GM12891 (cell line): ENCODE data around the gene HLCS.

Source experiments
- DNase-seq: peaks from one replicate; pipeline ENCODE4 v3.0.0; 2011; ENCODE audit warnings: low spot score; ENCODE audit not compliant: insufficient read length
- FAIRE-seq: peaks from 2 replicates; lab custom pipeline; 2011; peaks lifted over from hg19 to GRCh38; lab: Jason Lieb, UNC
- PAX5 ChIP-seq: IDR thresholded peaks from 2 replicates; pipeline ENCODE4 v1.6.1; 2011; ENCODE audit warnings: low read length, moderate library complexity, mild to moderate bottlenecking; ENCODE audit not compliant: insufficient read depth, severe bottlenecking
- POLR2A ChIP-seq: IDR thresholded peaks from 2 replicates; pipeline ENCODE4 v1.6.1; 2011; ENCODE audit warnings: low read depth, low read length, control low read depth
- POLR2AphosphoS5 ChIP-seq: IDR thresholded peaks from 2 replicates; pipeline ENCODE4 v1.6.1; 2011; ENCODE audit warnings: low read depth, low read length, control low read depth
- POU2F2 ChIP-seq: IDR thresholded peaks from 2 replicates; pipeline ENCODE4 v1.6.1; 2011; ENCODE audit warnings: low read depth, mild to moderate bottlenecking, control low read depth, low read length, moderate library complexity
- SPI1 ChIP-seq: IDR thresholded peaks from 2 replicates; pipeline ENCODE4 v1.6.1; 2011; ENCODE audit warnings: low read depth, low read length, control low read depth
- TAF1 ChIP-seq: IDR thresholded peaks from 2 replicates; pipeline ENCODE4 v1.6.1; 2011; ENCODE audit warnings: low read depth, low read length, control low read depth

HLCS gene

GRCh38 chr21:36790616-36791015 lies 175.9 kb downstream of the HLCS start:
- DNase-seq (no peak), FAIRE-seq (no peak)
- TF ChIP-seq POLR2A = no peak
- TF ChIP-seq SPI1 = peak; percentile 20; the same call in 1 of the 2 replicates
- no peak for TF ChIP-seq PAX5
- no peak for TF ChIP-seq POLR2AphosphoS5
- no peak for TF ChIP-seq POU2F2
- no peak for TF ChIP-seq TAF1

DNA sequence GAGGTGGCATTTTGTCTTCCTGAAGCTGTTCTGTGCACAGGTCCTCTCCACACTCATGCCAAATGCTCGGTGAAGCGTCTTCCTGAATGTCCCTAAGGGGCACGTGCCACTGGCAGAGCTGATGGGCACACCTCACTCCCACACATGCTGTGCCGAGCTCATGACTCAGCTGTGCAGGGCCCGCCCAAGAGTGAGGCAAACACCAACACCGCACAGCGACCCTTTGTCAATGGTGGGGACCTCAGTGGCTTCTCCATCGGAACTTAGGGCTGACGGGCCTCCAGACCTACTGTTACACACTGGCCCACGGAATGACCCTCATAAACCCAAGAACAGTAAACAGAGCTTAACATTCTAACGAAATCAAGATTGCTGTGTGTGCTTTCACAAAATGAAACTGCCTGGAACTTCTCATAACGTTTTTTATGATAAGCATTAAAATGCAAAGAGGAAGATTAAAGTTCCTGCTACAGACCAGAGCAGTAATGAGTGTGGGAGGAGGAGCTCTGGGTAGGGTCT lies 178.3 kb downstream of the HLCS start:
- no peak for DNase-seq
- TF ChIP-seq POU2F2 (no peak), POLR2A (no peak), SPI1 (no peak), POLR2AphosphoS5 (no peak), TAF1 (no peak), PAX5 (no peak)
- no peak for FAIRE-seq

DNA sequence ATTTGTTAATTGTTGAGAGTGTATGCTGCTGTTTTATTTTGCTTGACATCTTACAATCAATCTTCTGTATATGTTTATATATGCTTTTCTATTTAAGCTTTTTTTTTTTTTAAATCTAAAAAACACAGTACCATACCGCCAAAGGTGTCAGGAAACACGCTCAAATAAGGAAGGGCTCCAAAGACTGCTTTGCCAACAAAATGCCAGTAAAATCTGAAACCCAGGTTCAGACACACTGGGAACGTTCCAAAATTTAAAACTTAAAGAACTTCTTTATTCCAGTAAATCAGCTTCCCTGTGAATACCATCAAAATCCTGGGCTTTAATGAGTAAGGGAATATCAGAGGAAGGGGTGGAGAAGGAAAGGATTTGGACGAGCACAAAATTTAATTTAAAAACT lies 180.3 kb downstream of the HLCS start:
- no peak for TF ChIP-seq POLR2A
- no peak for TF ChIP-seq TAF1
- no peak for TF ChIP-seq SPI1
- no peak for TF ChIP-seq PAX5
- TF ChIP-seq POU2F2 = no peak
- no peak for TF ChIP-seq POLR2AphosphoS5
- DNase-seq = no peak
- FAIRE-seq = no peak

GRCh38 chr21:36785615-36786014 lies 180.9 kb downstream of the HLCS start:
- TF ChIP-seq SPI1 = no peak
- no peak for TF ChIP-seq POU2F2
- TF ChIP-seq TAF1 = no peak
- no peak for TF ChIP-seq POLR2AphosphoS5
- TF ChIP-seq PAX5 = no peak
- no peak for TF ChIP-seq POLR2A
- FAIRE-seq (no peak), DNase-seq (no peak)

GRCh38 chr21:36784947-36785346 lies 181.5 kb downstream of the HLCS start:
- FAIRE-seq = no peak
- no peak for TF ChIP-seq POLR2A
- no peak for TF ChIP-seq POLR2AphosphoS5
- TF ChIP-seq TAF1 = no peak
- no peak for TF ChIP-seq SPI1
- TF ChIP-seq POU2F2 = no peak
- DNase-seq = no peak

GRCh38 chr21:36783612-36784374 lies 182.7 kb downstream of the HLCS start:
- FAIRE-seq (no peak), DNase-seq (no peak)
- TF ChIP-seq POU2F2 (no peak), PAX5 (no peak), SPI1 (no peak), POLR2AphosphoS5 (no peak), POLR2A (no peak), TAF1 (no peak)

GRCh38 chr21:36780861-36781260 lies 185.6 kb downstream of the HLCS start:
- DNase-seq (no peak), FAIRE-seq (no peak)
- no peak for TF ChIP-seq SPI1
- TF ChIP-seq POLR2A = no peak
- TF ChIP-seq TAF1 = no peak
- TF ChIP-seq POLR2AphosphoS5 = no peak
- no peak for TF ChIP-seq PAX5
- no peak for TF ChIP-seq POU2F2

GRCh38 chr21:36776981-36777617 lies 189.4 kb downstream of the HLCS start:
- no peak for DNase-seq
- TF ChIP-seq POU2F2 = no peak
- TF ChIP-seq POLR2AphosphoS5 = no peak
- TF ChIP-seq PAX5 = no peak
- no peak for TF ChIP-seq POLR2A
- TF ChIP-seq TAF1 = no peak
- TF ChIP-seq SPI1 = no peak

DNA sequence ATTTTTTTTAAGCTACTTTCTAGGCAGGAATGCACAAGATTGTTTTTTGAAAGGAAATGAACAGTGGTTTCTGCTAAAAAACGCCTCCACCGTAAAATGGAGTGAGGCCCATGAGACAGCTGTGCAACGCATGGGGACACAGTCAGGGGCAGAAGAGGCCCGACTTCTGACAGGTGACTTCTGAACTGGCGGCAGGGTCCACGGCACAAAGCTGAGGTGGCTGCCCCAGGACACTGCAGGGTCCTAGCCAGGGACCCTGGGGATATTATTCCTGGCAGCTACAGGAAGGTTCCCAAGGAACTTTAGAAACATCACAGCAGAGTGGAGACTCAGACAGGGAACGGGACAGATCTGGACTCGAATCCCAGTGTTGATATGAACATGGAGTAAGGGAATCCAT lies 192.5 kb downstream of the HLCS start:
- TF ChIP-seq POLR2A (no peak), POLR2AphosphoS5 (no peak), SPI1 (no peak), POU2F2 (no peak), TAF1 (no peak), PAX5 (no peak)
- FAIRE-seq (no peak), DNase-seq (no peak)

More at GRCh38 chr21:36776981-36777617, 189.4 kb downstream of the HLCS start:
- FAIRE-seq = no peak
